Mucosa of descending colon (tissue), 3 donors: Measurements from ENCODE around the gene LOXHD1. TPM values are rescaled to one million over a fixed set of nuclear protein-coding genes. Genes with fewer than 3 reads are reported as not detected.

Source experiments
- ATAC-seq: fragments of 200-7000 bp; cut with Tn5 transposase; one replicate; pipeline ENCODE4 v1.9.1; 2020; ENCODE audit warnings: mild to moderate bottlenecking, moderate library complexity
- DNase-seq, 3 donors: peaks; one replicate each; pipeline ENCODE4 v3.0.0-alpha.2; 2020
- H3K36me3 ChIP-seq: fragments of 200-600 bp; one replicate; pipeline ENCODE4 v1.8.0; 2021; ENCODE audit warnings: low read depth, mild to moderate bottlenecking
- H3K4me1 ChIP-seq: fragments of 200-600 bp; one replicate; pipeline ENCODE4 v1.8.0; 2021; ENCODE audit warnings: low read depth, mild to moderate bottlenecking
- H3K4me3 ChIP-seq: fragments of 200-600 bp; one replicate; pipeline ENCODE4 v1.8.0; 2021; ENCODE audit warnings: mild to moderate bottlenecking
- H3K9me3 ChIP-seq: fragments of 200-600 bp; one replicate; pipeline ENCODE4 v1.8.0; 2021; ENCODE audit warnings: mild to moderate bottlenecking
- intact Hi-C, 2 donors: fragments of 100-400 bp; cut with DNase I in 1 of 2; cut with micrococcal nuclease in 1 of 2; formaldehyde crosslinking; loops; one replicate each; pipeline versions ENCODE4 v1.11.0 to v1.11.1; 2022; cut with DNase I, micrococcal nuclease
- total RNA-seq, 3 donors: library from RNA; stranded (reverse); fragmentation: NEBNext Ultra II Directional in 2 of 3; extraction: Animal tissue kit (Norgen Biotek cat#: 25700) in 2 of 3; gene quantifications; one replicate each; pipeline versions ENCODE4 v1.2.1 to v1.2.4, GENCODE V29; 2021 to 2023
- TF ChIP-seq, protein P1 (sequence below): fragments of 200-600 bp; IDR thresholded peaks from one replicate; pipeline ENCODE4 v1.8.0; 2022; ENCODE audit warnings: antibody characterized with exemption, mild to moderate bottlenecking
- donor health status: DM: no; HTN: no; CAD: no; lungs with moderate emphysema.
- donor health status: DM: no; HTN: no; CAD: no.
- donor health status: DM: no; HTN: yes; CAD: no.

LOXHD1 gene
- total RNA-seq, 3 donors from 2014 or later = 0.06 TPM; not detected in 2

DNA sequence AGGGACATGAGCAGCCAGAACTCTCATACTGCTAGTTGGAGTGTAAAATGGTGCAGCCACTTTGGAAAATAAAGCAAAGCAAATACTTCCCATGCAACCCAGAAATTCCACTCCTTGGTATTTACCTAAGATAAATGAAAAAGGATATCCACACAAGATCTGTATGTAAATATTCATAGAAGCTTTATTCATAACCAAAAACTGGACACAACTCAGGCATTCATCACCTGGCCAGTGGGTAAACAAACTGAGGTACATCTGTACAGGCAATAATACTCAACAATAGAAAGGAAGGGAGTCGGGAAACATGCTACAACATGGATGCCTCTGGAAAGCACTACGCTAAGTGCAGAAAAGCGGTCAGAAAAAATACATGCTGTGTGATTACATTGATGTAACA, 2.5 kb upstream of the LOXHD1 start:
- DNase-seq = no peak
- TF ChIP-seq, protein P1, sequence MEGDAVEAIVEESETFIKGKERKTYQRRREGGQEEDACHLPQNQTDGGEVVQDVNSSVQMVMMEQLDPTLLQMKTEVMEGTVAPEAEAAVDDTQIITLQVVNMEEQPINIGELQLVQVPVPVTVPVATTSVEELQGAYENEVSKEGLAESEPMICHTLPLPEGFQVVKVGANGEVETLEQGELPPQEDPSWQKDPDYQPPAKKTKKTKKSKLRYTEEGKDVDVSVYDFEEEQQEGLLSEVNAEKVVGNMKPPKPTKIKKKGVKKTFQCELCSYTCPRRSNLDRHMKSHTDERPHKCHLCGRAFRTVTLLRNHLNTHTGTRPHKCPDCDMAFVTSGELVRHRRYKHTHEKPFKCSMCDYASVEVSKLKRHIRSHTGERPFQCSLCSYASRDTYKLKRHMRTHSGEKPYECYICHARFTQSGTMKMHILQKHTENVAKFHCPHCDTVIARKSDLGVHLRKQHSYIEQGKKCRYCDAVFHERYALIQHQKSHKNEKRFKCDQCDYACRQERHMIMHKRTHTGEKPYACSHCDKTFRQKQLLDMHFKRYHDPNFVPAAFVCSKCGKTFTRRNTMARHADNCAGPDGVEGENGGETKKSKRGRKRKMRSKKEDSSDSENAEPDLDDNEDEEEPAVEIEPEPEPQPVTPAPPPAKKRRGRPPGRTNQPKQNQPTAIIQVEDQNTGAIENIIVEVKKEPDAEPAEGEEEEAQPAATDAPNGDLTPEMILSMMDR = no peak
- intact Hi-C loops = loop anchor here (5.0 kb wide), 3 partner anchors 377 to 512 kb away; a partner anchor contains a TSS

DNA sequence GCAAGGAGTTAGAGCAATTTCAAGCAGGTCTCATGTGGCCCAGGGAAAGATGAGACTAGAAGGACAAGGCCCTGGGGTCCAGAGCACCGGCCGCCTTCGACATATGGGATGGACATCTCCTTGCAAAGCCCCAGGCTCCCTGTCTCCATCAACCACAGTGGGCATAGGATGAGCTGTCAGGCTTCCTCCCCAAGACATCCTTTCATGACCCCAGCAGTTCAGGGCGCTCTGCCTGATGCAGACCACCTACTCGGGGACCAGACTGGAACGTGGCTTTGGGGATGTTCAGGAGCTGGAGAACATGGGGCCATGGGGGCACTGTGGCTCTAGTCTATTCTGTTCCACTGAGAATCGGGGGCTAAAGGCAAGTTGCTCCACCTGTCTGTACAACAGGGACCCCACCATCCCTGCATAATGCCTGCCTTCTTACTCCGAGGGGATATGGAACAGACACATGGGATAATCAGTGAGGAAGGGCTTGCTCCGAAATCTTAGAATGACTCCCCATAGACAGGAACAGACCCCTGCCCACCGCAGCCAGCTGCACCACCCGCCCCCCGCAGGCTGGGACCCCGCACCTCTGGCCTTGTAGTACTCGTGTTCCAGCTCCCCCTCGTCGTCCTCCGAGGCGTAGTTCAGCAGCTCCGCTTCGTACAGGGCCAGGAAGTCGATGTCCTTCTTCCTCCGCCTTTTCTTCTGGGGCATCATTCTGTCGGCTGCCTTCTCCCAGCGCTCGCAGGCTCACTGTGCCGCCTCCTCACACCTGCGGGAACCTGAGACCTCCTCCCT, 500 bp downstream of the LOXHD1 start:
- TF ChIP-seq, protein P1 = no peak
- no peaks in the 10 kb centered on the region for H3K9me3 ChIP-seq
- no peaks in the 10 kb centered on the region for H3K36me3 ChIP-seq
- H3K4me1 ChIP-seq = no peaks in the 10 kb centered on the region
- ATAC-seq (no peak), DNase-seq (no peak)
- no peak overlapping the region for H3K4me3 ChIP-seq
- intact Hi-C loops = loop anchor here (5.0 kb wide), 3 partner anchors 374 to 509 kb away; a partner anchor contains a TSS

More for the DNA sequence above, 2.5 kb upstream of the LOXHD1 start:
- no peaks in the 10 kb centered on the region for H3K36me3 ChIP-seq
- ATAC-seq = no peak
- no peaks in the 10 kb centered on the region for H3K4me1 ChIP-seq
- H3K9me3 ChIP-seq = no peaks in the 10 kb centered on the region
- no peak overlapping the region for H3K4me3 ChIP-seq

DNA sequence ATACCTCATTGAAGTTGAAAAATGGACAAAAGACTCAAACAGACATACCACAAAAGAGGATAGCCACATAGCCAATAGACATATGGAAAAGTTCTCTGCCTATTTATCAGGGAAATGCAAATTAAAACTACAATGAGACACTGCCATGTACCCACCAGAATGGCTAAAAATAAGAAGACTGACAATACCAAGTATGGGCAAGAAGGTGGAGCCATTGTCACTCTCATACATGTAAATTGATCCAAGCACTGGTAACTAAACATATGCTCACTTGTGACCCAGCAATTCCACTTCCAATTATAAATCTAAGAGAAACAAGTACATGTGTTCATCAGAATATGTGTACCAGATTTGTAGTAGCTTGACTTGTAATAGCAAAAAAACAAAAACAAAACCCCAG, 4.6 kb downstream of the LOXHD1 start:
- intact Hi-C loops = no loop called here
- Histone ChIP-seq H3K36me3 (no peaks in the 10 kb centered on the region), H3K4me1 (no peaks in the 10 kb centered on the region), H3K4me3 (no peak overlapping the region), H3K9me3 (no peaks in the 10 kb centered on the region)
- ATAC-seq (no peak), DNase-seq (no peak)
- TF ChIP-seq, protein P1 = no peak

DNA sequence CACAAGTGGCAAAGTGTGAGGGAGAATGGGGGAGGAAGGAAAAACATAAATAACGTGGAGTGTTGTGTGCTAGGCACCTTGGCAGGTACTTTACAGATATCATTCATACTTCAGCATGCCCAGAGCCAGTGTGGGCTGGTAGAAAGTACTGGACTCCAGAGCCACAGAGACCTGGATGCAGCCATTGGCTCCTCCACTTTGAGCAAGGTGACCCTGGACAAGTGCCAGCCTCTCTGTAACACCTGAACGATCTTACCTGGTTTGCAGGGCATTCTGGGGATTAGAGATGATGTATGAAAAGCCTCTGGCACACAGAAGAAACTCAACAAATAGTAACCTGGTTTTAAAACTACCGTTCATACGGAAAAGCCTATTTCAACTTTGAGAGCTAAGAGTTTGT, 6.3 kb downstream of the LOXHD1 start:
- no peak for DNase-seq
- Histone ChIP-seq H3K4me1 (no peaks in the 10 kb centered on the region), H3K9me3 (no peaks in the 10 kb centered on the region), H3K4me3 (no peak overlapping the region), H3K36me3 (no peaks in the 10 kb centered on the region)
- TF ChIP-seq, protein P1 = no peak
- intact Hi-C loops = no loop called here
- no peak for ATAC-seq

DNA sequence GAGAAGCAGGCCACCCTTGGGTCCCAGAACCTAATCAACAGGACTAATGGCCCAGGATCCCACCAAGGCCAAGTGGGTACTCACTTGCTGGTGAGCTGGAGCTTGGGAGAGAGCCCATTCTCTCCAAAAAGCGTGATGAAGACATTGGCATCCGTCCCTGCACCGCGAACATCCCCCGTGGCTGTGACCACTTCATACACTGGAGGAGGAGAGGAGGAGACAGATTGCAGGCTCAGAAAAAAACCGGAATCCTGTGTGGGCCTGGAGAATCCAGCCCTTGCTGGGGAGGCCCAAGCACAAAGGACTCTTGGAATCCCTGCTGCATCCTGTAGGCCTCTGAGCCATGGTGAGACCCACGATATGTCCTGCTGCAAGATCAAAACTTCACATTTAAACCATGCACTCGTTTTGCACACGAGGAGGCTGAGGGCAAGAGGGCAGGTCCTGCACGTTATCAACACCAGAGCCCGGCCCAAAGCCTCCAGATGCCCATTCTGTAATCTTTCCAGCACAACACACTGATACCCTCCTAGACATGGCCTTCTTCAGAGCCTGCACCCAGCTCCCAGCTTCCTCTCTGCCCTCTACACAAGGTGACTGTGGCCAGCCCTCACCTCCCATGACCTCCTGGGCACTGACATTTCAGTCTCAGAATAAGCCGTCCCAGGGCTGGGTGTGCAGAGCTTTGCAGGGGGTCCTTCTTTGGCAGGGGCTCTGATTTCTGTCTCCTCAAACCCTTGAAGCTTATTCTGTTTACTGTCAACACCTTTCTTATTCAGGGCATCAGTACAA, 7.8 kb downstream of the LOXHD1 start:
- ATAC-seq (no peak), DNase-seq (no peak)
- H3K9me3 ChIP-seq = no peaks in the 10 kb centered on the region
- no peak overlapping the region for H3K4me3 ChIP-seq
- intact Hi-C loops = loop anchor here in 1 of 2 donors (10.0 kb wide), 1 partner anchor 494 kb away; no protein-coding TSS in a partner anchor
- H3K36me3 ChIP-seq = no peaks in the 10 kb centered on the region
- TF ChIP-seq, protein P1 = no peak
- no peaks in the 10 kb centered on the region for H3K4me1 ChIP-seq
